ENCODE data around the gene DPYD. TPM values are rescaled to one million over a fixed set of nuclear protein-coding genes. Genes with fewer than 3 reads are reported as not detected.

The DPYD gene
- total RNA-seq, 1 donor from 2014 or later: 12.8 TPM

GRCh38 chr1:97929874-97930851 is 9.3 kb upstream of the DPYD start:
- Mint-ChIP-seq H3K4me3 (ENCODE audit: unreplicated experiment) (no peak overlapping the region), H3K27ac (ENCODE audit: unreplicated experiment) (no peak overlapping the region), H3K4me1 (ENCODE audit: low read depth, unreplicated experiment) (peaks cover 37% of the 10 kb centered on the region), H3K27me3 (ENCODE audit: unreplicated experiment) (peaks cover 4% of the 10 kb centered on the region), H3K36me3 (ENCODE audit: unreplicated experiment) (no peaks in the 10 kb centered on the region), H3K9me3 (ENCODE audit: unreplicated experiment) (peaks cover 2% of the 10 kb centered on the region)
- TF ChIP-seq CTCF (IDR thresholded peaks at IDR 0.05; ENCODE audit: partially characterized antibody, unreplicated experiment): no peak
- no peak for DNase-seq

- no peak for TF ChIP-seq CTCF (IDR thresholded peaks at IDR 0.05; ENCODE audit: partially characterized antibody, unreplicated experiment)
- no peak for DNase-seq
- H3K36me3 Mint-ChIP-seq (ENCODE audit: unreplicated experiment): no peaks in the 10 kb centered on the region
- peaks cover 6% of the 10 kb centered on the region for H3K9me3 Mint-ChIP-seq (ENCODE audit: unreplicated experiment)
- H3K27me3 Mint-ChIP-seq (ENCODE audit: unreplicated experiment): peaks cover 5% of the 10 kb centered on the region
- H3K27ac Mint-ChIP-seq (ENCODE audit: unreplicated experiment): peak overlapping the region; percentile 75
- H3K4me1 Mint-ChIP-seq (ENCODE audit: low read depth, unreplicated experiment): peaks cover 32% of the 10 kb centered on the region
- H3K4me3 Mint-ChIP-seq (ENCODE audit: unreplicated experiment): peak overlapping the region; percentile 26
Measured at GRCh38 chr1:97926017-97926708, 5.3 kb upstream of the DPYD start.

GRCh38 chr1:97925151-97925550 is 4.3 kb upstream of the DPYD start:
- TF ChIP-seq CTCF (IDR thresholded peaks at IDR 0.05; ENCODE audit: partially characterized antibody, unreplicated experiment): no peak
- no peaks in the 10 kb centered on the region for H3K36me3 Mint-ChIP-seq (ENCODE audit: unreplicated experiment)
- peaks cover 32% of the 10 kb centered on the region for H3K4me1 Mint-ChIP-seq (ENCODE audit: low read depth, unreplicated experiment)
- H3K9me3 Mint-ChIP-seq (ENCODE audit: unreplicated experiment): peaks cover 6% of the 10 kb centered on the region
- H3K27ac Mint-ChIP-seq (ENCODE audit: unreplicated experiment): peak overlapping the region; percentile 75
- DNase-seq: peak; percentile 26
- H3K4me3 Mint-ChIP-seq (ENCODE audit: unreplicated experiment): no peak overlapping the region
- H3K27me3 Mint-ChIP-seq (ENCODE audit: unreplicated experiment): peaks cover 8% of the 10 kb centered on the region

DNA sequence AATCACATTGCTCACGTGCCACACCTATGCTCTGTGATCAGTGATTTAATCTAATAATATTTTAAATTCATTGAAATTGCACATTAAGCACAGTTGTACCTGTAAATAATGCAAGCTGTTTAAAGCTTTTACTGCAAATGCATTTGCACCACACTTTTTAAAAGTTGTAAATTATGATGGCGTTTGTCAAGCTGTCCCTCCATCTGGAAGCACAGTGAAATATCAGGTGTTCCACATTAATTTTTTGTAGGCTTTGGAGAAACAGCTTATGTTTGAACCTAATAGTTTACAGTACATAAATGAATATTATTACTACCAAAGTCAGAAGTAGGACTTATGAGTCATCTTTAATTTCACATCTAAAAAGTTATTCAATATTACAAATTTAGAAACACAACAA is 3.0 kb upstream of the DPYD start:
- H3K36me3 Mint-ChIP-seq (ENCODE audit: unreplicated experiment): no peaks in the 10 kb centered on the region
- peaks cover 6% of the 10 kb centered on the region for H3K9me3 Mint-ChIP-seq (ENCODE audit: unreplicated experiment)
- DNase-seq: no peak
- H3K4me1 Mint-ChIP-seq (ENCODE audit: low read depth, unreplicated experiment): peaks cover 33% of the 10 kb centered on the region
- H3K4me3 Mint-ChIP-seq (ENCODE audit: unreplicated experiment): no peak overlapping the region
- H3K27me3 Mint-ChIP-seq (ENCODE audit: unreplicated experiment): peaks cover 11% of the 10 kb centered on the region
- no peak for TF ChIP-seq CTCF (IDR thresholded peaks at IDR 0.05; ENCODE audit: partially characterized antibody, unreplicated experiment)
- no peak overlapping the region for H3K27ac Mint-ChIP-seq (ENCODE audit: unreplicated experiment)

Data from glutamatergic neuron (in vitro differentiated cells).